Peyer's patch (tissue), 4 donors: ENCODE measurements around the gene CTSG. TPM values are rescaled to one million over a fixed set of nuclear protein-coding genes. Genes with fewer than 3 reads are reported as not detected.

Experiments
- DNase-seq, 3 donors: peaks; one replicate each; pipeline ENCODE4 v3.0.0-alpha.2; 2017 to 2019
- H3K27ac ChIP-seq, 4 donors: fragments of 200-600 bp; sonication (generic); one replicate each; pipeline ENCODE4 v1.5.1; 2016 to 2019
- H3K27me3 ChIP-seq, 2 donors: fragments of 200-600 bp; sonication (generic); one replicate each; pipeline ENCODE4 v1.5.1; 2019
- H3K36me3 ChIP-seq, 3 donors: fragments of 200-600 bp; sonication (generic); one replicate each; pipeline ENCODE4 v1.5.1; 2016 to 2019
- H3K4me1 ChIP-seq, 4 donors: fragments of 200-600 bp; sonication (generic); one replicate each; pipeline ENCODE4 v1.5.1; 2016 to 2019
- H3K4me3 ChIP-seq, 4 donors: fragments of 200-600 bp; sonication (generic); 1 replicate in 3 of 4; 2 replicates in 1 of 4; pipeline ENCODE4 v1.5.1; 2016 to 2019; ENCODE audit warnings: mild to moderate bottlenecking in 1 of 4
- H3K9me3 ChIP-seq, 4 donors: fragments of 200-600 bp; sonication (generic); one replicate each; pipeline ENCODE4 v1.5.1; 2016 to 2019; ENCODE audit warnings: mild to moderate bottlenecking in 1 of 4
- CTCF ChIP-seq, 6 experiments: fragments of 450-650 bp in 4 of 6; fragments of 200-600 bp in 2 of 6; sonication (generic) in 1 of 6; IDR thresholded peaks; one replicate each; pipeline ENCODE4 v1.5.1; 2017 to 2019; ENCODE audit warnings: antibody characterized with exemption in 6 of 6, mild to moderate bottlenecking in 3 of 6, moderate library complexity in 1 of 6
- POLR2A ChIP-seq, 2 donors: fragments of 450-650 bp; IDR thresholded peaks; one replicate each; pipeline ENCODE4 v1.5.1; 2017; ENCODE audit warnings: antibody characterized with exemption in 2 of 2, mild to moderate bottlenecking in 2 of 2, moderate library complexity in 2 of 2
- total RNA-seq, 4 donors: library from RNA; depleted of rRNA; stranded (reverse); fragments of >200 nt; gene quantifications; one replicate each; pipeline ENCODE4 v1.1.0, GENCODE V29; 2016

Gene CTSG
- 1 to 10 TPM in 1 of 4 donors, not detected in 3; 2.0 TPM for total RNA-seq

GRCh38 chr14:24576182-24576581 is at the start of gene CTSG:
TSS of gene CTSG (minus strand) at chr14:24576250. CDS start at chr14:24576223, 27 bp downstream.
- Histone ChIP-seq H3K4me3 (no peak within 1 kb of the TSS), H3K9me3 (no peaks in the 10 kb centered on the region), H3K27me3 (no peaks in the 10 kb centered on the region), H3K36me3 (no peaks in the 10 kb centered on the region), H3K27ac (no peak within 1 kb of the TSS), H3K4me1 (no peaks in the 10 kb centered on the region)
- no peak for TF ChIP-seq POLR2A (IDR thresholded peaks at IDR 0.05)
- no peak for TF ChIP-seq CTCF (IDR thresholded peaks at IDR 0.05)
- no peak for DNase-seq

DNA sequence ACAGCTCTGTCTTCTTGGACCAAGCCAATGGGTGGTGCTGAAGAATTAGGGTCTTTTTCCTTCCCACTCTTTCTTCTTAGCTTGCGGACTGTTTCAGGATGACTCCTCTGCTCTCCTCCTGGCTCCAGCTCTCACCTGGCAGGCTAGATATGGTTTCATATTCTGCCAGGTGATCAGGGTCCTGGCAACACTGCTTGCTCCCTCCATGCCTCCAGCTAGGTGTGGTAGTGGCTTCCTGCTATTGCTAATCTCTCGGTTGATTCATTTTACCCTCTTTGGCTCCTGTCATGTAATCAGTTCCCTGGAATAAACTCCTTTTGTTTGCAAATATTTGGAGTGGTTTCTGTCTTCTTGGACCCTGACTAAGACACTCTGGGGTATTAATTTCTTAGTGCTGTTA is 37.7 kb upstream of the CTSG start:
- no peaks in the 10 kb centered on the region for H3K27me3 ChIP-seq
- TF ChIP-seq CTCF (IDR thresholded peaks at IDR 0.05) (no peak), POLR2A (IDR thresholded peaks at IDR 0.05) (no peak)
- no peaks in the 10 kb centered on the region for H3K4me1 ChIP-seq
- H3K9me3 ChIP-seq, result no peaks in the 10 kb centered on the region
- DNase-seq, result no peak
- H3K4me3 ChIP-seq, result no peak overlapping the region
- H3K36me3 ChIP-seq, result no peaks in the 10 kb centered on the region
- H3K27ac ChIP-seq, result no peak overlapping the region

- Histone ChIP-seq H3K36me3 (no peaks in the 10 kb centered on the region), H3K9me3 (no peaks in the 10 kb centered on the region), H3K4me3 (no peak overlapping the region), H3K4me1 (no peaks in the 10 kb centered on the region), H3K27ac (no peak overlapping the region), H3K27me3 (no peaks in the 10 kb centered on the region)
- TF ChIP-seq POLR2A (IDR thresholded peaks at IDR 0.05), result no peak
- no peak for TF ChIP-seq CTCF (IDR thresholded peaks at IDR 0.05)
- DNase-seq, result no peak
These were observed 37.2 kb upstream of the CTSG start for GRCh38 chr14:24613241-24613640.

GRCh38 chr14:24612196-24612595 is 36.1 kb upstream of the CTSG start:
- no peaks in the 10 kb centered on the region for H3K36me3 ChIP-seq
- TF ChIP-seq POLR2A (IDR thresholded peaks at IDR 0.05), result no peak
- no peaks in the 10 kb centered on the region for H3K4me1 ChIP-seq
- DNase-seq, result no peak
- H3K27me3 ChIP-seq, result no peaks in the 10 kb centered on the region
- no peaks in the 10 kb centered on the region for H3K9me3 ChIP-seq
- no peak overlapping the region for H3K4me3 ChIP-seq
- H3K27ac ChIP-seq, result no peak overlapping the region

DNA sequence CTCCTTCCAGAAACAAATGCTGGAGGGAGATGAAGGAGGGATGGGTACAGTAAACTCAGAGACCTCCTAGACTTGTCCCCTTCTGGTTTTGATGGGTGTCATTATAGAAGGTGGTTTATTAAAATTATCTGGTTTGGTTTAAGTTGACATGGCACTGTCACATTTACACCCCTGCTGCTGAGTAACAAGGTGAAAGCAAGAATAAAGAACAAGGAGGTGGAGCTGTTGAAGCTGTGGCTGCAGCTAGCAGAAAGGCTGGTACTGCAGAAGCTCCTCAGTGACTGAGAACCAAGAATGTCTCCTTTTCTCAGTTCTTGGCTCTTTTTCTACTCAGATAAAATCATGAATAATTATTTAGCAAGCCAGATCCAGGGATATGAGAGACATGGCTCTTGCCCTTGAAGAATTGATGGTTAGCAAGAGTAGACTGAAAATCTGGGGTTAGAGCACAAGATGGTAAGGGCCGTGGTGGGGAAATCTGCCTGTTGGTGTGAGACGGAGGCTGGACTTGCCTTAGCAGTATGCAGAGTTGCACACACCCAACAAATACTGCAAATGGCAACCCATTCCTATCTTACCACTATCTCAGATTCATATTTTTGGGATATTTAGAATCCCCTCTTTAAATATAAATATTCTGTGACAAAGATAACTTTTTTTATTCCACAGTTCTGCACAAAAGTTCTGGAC is 33.8 kb upstream of the CTSG start, which contains the start of gene GZMH:
TSS of gene GZMH (minus strand) at position 31 of the 690 bp plus-strand sequence. CDS start 72 bp downstream, outside the sequence.
- no peaks in the 10 kb centered on the region for H3K9me3 ChIP-seq
- no peak for DNase-seq
- no peaks in the 10 kb centered on the region for H3K27me3 ChIP-seq
- no peaks in the 10 kb centered on the region for H3K4me1 ChIP-seq
- TF ChIP-seq POLR2A (IDR thresholded peaks at IDR 0.05) (no peak), CTCF (IDR thresholded peaks at IDR 0.05) (no peak)
- H3K27ac ChIP-seq, result peak within 1 kb of the TSS in 1 of 4 donors; percentile 12
- no peak within 1 kb of the TSS for H3K4me3 ChIP-seq
- H3K36me3 ChIP-seq, result no peaks in the 10 kb centered on the region

DNA sequence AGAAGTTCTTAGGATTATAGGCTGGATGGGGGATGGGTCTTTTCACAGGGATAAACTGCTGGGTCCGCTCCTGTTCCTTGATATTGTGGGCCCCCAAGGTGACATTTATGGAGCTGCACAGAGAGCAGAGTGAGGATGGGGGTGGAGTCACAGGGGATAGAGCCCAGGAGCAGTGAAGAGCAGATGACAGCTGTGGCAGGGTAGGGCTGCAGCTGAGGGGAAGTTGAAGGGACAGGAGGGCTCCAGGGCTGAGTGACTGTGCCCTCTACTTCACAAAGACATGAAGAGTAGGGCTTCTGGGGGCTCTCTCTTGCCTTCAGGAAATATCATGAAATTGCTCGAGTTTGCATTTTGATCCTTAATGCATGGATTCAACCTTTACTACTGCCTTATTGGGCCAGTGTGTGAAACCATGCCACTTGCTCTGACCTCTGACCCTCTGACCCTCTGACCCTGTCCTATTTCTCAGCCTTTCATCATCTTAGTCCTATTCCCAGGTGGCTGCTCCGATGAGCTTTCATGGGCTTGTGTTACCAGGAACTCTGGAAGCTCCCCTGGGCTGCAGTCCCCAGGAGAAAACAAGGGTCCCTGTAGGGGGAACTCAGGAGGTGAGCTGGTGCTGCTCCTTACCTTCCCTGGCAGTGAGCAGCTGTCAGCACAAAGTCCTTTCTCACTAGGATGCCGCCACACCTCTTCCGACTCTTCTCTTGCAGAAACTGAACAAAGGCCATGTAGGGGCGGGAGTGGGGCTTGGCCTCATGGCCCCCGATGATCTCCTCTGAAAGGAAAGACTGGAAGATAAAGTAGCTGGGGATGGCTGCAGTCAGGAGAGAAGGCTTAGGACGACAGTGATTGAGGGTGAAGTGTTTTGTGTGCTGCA is 31.8 kb upstream of the CTSG start:
- Histone ChIP-seq H3K36me3 (no peaks in the 10 kb centered on the region), H3K4me1 (no peaks in the 10 kb centered on the region), H3K9me3 (no peaks in the 10 kb centered on the region), H3K27ac (no peak overlapping the region), H3K27me3 (no peaks in the 10 kb centered on the region), H3K4me3 (no peak overlapping the region)
- peak in 1 of 3 donors; percentile 36 for DNase-seq
- TF ChIP-seq POLR2A (IDR thresholded peaks at IDR 0.05), result no peak
